Measurements from ENCODE around the gene THAP7.
"Not testable (repeated sequence)": the region's sequence is repeated elsewhere in the genome, so short reads cannot be mapped to it uniquely, and the experiment has no call there.

The THAP7 gene

DNA sequence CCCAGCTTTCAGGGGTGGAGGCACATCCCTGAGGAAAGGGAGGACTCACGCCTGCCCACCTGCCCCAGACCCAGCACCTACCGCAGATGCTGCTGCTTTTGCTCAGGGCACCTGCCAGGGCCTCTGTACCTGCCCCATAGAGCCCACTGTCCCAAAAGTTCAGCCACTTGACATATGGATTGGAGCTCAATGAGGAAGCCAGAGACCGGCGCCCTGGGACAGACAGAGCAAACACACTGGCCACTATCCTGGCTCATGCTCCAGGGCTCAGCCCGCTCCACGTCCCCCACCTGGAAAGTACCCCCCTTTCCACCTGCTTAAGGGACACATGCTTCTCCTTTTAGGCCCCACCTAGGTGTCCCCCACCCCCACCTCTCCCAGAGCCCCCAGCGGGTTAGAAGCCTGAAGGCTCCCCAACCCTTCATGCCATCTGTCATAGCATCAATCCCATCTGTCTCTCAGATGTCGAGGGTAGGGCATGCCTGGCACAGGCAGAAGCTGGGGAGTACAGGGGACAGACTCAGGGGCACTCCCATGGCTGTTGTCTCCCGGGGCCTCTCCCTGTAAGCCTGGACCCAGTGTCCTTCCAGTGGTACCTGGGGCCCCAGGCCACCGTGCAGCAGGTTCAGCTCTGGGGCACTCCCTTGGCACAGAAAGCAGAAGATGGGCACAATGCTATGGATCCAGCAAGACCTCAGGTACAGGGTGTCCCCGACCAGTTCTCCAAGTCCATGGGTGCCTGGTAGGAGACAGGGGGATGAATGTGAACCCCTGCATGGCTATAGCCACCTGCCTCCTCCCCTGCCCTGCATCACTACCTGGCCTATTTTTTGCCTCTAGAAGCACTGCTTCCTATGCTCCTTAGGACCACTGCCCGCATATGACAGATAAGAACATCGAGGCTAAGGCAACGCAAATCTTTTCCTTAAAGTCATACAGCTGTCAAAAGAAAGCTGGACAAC is 10.8 kb upstream of the THAP7 start:
- DNase-seq: no peak

DNA sequence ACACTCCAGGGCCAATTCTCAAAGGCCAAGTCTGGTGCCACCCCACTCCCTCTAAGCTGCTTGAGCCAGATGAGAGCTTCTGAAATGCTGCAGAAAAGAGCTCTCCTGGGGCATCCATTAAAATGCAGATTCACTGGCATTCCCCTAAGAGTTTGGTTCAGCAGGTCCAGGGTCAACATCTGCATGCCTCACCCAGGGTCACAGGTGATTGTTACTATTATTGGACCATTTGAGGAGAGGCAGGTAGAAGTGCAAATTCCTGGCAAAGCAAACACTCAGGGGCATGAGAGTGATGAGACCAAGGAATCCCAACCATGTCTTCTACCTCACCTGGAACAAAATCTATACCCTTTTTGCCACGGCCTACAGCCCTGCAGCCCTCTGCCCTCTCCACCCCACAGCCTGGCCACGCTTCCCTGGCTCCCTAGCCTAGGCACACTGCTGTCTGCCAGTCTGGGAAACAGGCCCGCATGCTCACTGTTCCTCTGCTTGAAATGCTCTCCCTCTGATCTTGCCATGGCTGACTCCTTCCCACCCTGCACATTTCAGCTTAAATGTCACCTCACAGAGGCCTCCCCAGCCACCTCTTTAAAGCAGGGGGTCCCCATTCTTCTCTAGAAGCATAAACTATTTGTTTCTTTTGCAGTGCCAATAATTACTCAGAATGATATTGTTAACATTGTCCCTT is 8.7 kb upstream of the THAP7 start:
- no peak for DNase-seq

- DNase-seq: no peak
These were observed 7.9 kb upstream of the THAP7 start for GRCh38 chr22:21009638-21010425.

- DNase-seq: not testable (repeated sequence)
These were observed 7.3 kb upstream of the THAP7 start for GRCh38 chr22:21009208-21009607.

DNA sequence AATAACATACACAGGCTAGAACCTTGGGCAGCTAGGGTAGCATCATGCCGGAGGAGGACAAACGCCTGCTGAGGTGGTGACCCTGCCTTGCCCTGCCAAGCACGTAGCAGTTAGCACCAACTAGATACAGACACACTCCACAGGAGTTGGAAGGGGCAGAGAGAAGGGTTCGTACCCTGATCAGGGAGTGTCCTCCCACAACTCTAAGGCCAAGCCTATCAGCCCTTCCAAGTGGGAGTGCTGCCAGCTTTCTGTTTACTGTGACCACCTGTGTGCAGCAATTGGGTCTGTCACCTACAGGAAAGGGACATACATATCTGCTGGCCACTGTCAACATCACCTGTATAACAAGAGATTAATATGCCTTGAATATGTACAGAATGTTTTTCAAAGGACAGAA is 1.9 kb upstream of the THAP7 start:
- peak in 1 of 3 experiments; percentile 5 for DNase-seq

GRCh38 chr22:21000987-21001600 is 824 bp downstream of the THAP7 start:
- DNase-seq: peak in 1 of 3 experiments; percentile 52

DNA sequence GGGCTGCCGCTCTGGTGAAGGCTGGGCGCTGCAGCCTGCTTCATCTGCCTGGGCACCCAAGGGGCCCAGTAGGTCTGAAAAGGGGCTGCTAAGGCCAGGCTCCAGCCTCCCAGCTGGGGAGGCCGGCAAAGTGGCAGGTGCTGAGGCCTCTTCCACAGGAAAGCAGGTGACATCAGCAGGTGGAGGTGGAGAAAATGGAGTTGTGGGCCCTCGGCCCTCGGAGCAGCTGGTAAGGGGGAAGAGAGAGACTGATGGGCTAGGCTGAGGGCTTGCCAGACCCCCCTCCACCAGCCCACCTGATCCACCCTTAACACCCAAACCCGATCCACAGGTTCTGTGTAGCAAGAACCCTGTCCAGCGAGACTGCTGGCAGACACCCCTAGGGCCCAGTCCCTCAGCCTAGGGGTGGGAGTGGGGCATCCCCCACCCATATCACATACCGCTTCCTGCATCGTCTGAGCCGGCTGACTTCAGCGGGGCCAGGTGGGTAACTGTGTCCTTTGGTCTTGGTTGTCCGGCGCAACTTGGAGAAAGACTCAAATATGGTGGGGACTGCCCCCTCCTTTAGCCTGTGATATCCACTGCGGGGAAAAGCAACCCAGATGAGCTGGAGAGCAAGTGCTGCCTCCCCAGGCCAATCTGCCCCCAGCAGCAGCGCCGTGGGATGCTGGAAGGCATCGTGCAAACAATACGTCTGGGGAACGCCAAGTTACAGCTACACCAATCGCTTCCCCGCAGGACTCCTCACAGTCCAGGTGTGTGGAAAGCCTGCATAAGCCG is 1.5 kb downstream of the THAP7 start:
- DNase-seq: peak in 2 of 3 experiments; percentile 32 to 52

GRCh38 chr22:20999350-21000206 is 2.3 kb downstream of the THAP7 start:
- DNase-seq: no peak

- DNase-seq: peak in 1 of 3 experiments; percentile 6
These were observed 3.2 kb downstream of the THAP7 start for GRCh38 chr22:20998411-20999336.

DNA sequence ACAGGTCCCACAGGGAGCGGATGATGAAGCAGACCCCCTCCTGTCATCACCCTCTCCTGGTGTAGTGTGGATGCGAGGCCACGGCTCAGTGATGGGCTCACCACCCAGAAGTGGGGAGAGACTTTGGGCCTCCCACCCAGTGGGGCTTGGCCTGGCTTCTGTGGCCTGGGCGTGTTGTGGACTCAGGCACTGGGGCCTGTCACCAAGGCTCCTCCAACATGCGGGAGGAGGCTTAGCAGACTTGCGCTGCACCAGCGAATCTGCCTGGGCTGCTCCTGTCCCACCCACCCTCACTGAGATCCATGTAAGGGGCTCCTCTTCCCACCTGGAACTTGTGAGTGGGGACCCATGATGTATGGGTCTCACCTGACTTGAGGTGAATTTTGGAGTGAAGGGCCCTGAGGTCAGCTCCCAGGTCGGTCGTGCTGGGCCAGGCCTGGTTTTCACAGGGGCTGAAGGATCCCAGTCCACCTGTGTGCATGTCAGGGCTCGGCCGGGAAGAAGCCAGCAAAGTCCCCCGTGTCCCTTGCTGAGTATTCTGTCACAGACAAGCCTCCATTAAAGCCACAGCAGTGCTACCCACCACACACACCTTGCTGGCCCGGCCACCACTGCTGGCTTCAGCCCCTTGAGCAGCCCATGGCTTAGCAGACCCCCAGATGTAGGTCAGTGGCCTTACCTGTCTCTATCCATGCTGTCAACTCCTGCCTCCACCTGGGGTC is 4.2 kb downstream of the THAP7 start:
- DNase-seq: no peak

DNA sequence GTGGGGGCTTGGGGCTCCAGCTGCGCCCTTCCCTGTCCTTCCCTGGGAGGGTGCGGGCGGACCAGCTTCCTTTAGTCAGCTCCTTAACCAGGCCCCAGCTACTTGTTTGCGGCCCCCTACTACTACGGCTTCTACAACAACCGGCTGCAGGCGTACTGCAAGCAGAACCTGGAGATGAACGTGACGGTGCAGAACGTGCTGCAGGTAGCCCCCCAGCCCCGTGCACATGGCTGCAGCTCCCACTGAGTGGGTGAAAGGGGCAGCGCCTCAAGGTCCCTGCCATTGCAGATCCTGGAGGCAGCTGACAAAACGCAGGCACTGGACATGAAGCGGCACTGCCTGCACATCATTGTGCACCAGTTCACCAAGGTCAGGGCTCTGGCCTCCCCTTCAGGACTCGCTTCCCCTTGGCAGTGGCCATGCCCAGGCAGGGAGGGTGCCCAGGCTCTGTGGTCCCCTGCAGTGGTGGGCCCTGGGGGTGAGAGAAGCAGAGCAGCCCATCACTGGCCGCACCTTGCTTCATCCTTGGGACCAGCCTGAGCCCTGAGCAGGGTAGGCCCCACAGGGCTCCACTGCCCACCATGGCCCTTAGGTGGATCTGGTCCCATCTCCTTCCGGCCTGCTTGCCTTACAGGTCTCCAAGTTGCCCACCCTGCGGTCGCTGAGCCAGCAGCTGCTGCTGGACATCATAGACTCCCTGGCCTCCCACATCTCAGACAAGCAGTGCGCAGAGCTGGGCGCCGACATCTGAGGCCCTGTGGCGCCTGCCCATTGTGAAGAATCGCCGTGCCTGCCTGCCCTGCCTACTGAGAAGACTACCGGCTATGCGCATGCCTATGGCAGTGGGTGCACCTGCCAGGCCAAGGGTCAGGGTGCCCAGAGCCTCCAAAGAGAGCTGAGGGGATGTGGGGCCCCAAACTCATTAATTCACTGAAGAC is 5.1 kb downstream of the THAP7 start:
- no peak for DNase-seq

- DNase-seq: no peak
These were observed 5.9 kb downstream of the THAP7 start for GRCh38 chr22:20996031-20996410.

- DNase-seq: no peak
These were observed 6.4 kb downstream of the THAP7 start for GRCh38 chr22:20995329-20996030.

GRCh38 chr22:20994902-20995241 is 7.0 kb downstream of the THAP7 start:
- DNase-seq: no peak

DNA sequence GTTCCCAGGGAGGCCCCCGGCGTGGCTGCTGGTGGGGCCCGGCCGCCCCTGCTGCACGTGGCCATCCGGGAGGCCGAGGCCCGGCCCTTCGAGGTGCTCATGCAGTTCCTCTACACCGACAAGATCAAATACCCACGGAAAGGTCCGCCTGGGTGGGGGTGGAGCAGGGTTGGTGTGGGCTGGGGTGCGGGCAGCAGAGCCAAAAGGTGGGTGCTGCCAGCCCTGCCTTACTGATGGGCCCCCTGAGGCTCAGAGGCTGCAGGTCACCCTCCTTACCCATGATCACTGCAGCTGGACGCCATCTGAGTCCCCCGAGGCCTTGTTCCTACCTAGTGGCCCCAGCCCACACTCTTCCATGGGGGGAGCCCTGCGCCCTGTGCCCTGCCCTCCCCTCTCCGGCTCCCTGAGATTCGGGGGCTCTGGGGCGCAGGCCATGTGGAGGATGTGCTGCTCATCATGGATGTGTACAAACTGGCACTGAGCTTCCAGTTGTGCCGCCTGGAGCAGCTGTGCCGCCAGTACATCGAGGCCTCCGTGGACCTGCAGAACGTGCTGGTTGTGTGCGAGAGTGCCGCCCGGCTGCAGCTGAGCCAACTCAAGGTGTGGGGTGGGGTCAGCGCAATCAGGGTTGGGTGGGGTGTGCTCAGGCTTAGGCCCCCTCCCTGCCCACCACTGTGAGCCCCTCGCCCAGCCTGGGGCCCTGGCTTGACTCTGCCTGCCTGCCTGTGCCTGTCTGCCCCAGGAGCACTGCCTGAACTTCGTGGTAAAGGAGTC is 7.6 kb downstream of the THAP7 start:
- DNase-seq: no peak

DNA sequence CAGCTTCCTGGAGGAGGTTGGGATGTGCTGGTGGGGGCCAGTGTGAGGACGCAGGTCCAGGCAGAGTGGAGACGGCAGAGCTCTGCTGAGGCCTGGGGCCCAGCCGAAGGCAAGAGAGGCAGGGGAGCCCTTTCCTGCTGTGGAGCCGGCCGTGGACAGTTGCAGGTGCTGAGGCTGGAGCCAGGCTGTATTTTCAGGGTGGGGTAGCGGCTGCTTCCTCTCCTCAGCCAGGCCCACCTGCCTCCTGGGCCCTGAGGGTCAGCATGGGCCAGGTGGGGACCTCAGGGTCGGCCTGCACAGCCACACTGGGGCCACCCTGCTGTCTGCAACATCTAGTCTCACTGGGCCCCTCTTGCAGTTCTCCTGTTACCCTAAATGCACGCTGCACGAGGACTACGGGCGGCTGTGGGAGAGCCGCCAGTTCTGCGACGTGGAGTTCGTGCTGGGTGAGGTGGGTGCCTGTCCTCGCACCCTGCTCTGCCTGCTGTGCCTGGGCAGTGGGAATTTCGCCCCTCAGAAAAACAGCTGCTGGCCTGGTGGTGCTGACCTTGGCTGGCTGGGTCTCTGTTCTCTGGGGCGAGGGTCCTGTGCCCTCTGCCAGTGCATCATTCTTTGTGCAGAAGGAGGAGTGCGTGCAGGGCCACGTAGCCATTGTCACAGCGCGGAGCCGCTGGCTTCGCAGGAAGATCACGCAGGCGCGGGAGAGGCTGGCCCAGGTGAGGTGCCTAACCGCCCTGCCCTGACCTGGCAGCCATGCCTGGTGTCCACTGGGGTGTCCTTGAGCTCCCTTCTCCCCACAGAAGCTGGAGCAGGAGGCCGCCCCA is 8.4 kb downstream of the THAP7 start:
- DNase-seq: no peak
